Muscle of arm (tissue), 14 donors: ENCODE measurements around the gene FBXO36. TPM values are rescaled to one million over a fixed set of nuclear protein-coding genes. Genes with fewer than 3 reads are reported as not detected.
"Not testable (repeated sequence)": the region's sequence is repeated elsewhere in the genome, so short reads cannot be mapped to it uniquely, and the experiment has no call there.

Experiments
- DNase-seq: peaks from one replicate; pipeline ENCODE4 v3.0.0-alpha.2; 2013
- long read RNA-seq, 11 donors: transcript quantifications; one replicate each; lab custom pipeline, GENCODE V29; 2026
- polyA plus RNA-seq, 12 donors: library from polyadenylated mRNA; unstranded; fragments of 120-200 nt; gene quantifications; one replicate each; pipeline ENCODE4 v1.2.1, GENCODE V29; 2013; ENCODE audit not compliant: insufficient read length in 12 of 12

Gene FBXO36
- polyA plus RNA-seq, result 1 to 10 TPM in 10 of 12 donors, not detected in 2; 2.0 to 3.5 (median 2.8) TPM
- long read RNA-seq, donor 1, result 0 reads
- long read RNA-seq, donor 2, partial matches to known transcripts, result 0 of 3 reads
- long read RNA-seq, donor 2, other reads (novel, unspliced or antisense), result 0 of 3 reads
- long read RNA-seq, donor 3, result 0 reads
- long read RNA-seq, donor 4, partial matches to known transcripts, result 0 of 1 reads
- long read RNA-seq, donor 4, other reads (novel, unspliced or antisense), result 0 of 1 reads
- long read RNA-seq, donor 5, partial matches to known transcripts, result 9 of 10 reads
- long read RNA-seq, donor 5, other reads (novel, unspliced or antisense), result 0 of 10 reads
- long read RNA-seq, donor 6, transcript FBXO36-201 (4 exons, 2,810 nt), result major isoform, 5 of 5 reads
- long read RNA-seq, donor 6, partial matches to known transcripts, result 0 of 5 reads
- long read RNA-seq, donor 6, other reads (novel, unspliced or antisense), result 0 of 5 reads
- long read RNA-seq, donor 7, partial matches to known transcripts, result 0 of 1 reads
- long read RNA-seq, donor 7, other reads (novel, unspliced or antisense), result 0 of 1 reads
- long read RNA-seq, donor 8, partial matches to known transcripts, result 0 of 3 reads
- long read RNA-seq, donor 8, other reads (novel, unspliced or antisense), result 0 of 3 reads
- long read RNA-seq, donor 9, partial matches to known transcripts, result 0 of 1 reads
- long read RNA-seq, donor 9, other reads (novel, unspliced or antisense), result 0 of 1 reads
- long read RNA-seq, donor 10, result 0 reads
- long read RNA-seq, donor 11, partial matches to known transcripts, result 0 of 1 reads
- long read RNA-seq, donor 11, other reads (novel, unspliced or antisense), result 0 of 1 reads

- no peak for DNase-seq
These were observed at the start of gene FBXO36 for GRCh38 chr2:229922449-229923386. Gene FBXO36 (plus strand): TSS chr2:229922503. CDS start chr2:229922514, 11 bp downstream.

GRCh38 chr2:229873123-229873581 is 49.2 kb upstream of the FBXO36 start:
- DNase-seq, result no peak

GRCh38 chr2:229874647-229875046 is 47.7 kb upstream of the FBXO36 start:
- no peak for DNase-seq

GRCh38 chr2:229875549-229875948 is 46.8 kb upstream of the FBXO36 start:
- no peak for DNase-seq

GRCh38 chr2:229879191-229879950 is 42.9 kb upstream of the FBXO36 start:
- DNase-seq, result no peak

- DNase-seq, result no peak
These were observed 41.3 kb upstream of the FBXO36 start for GRCh38 chr2:229880892-229881586.

- no peak for DNase-seq
These were observed 39.7 kb upstream of the FBXO36 start for GRCh38 chr2:229882583-229882982.

GRCh38 chr2:229884775-229885699 is 37.3 kb upstream of the FBXO36 start:
- DNase-seq, result no peak

- DNase-seq, result no peak
These were observed 34.9 kb upstream of the FBXO36 start for GRCh38 chr2:229887441-229887840.

- no peak for DNase-seq
These were observed 34.3 kb upstream of the FBXO36 start for GRCh38 chr2:229888031-229888430.

GRCh38 chr2:229889023-229889422 is 33.3 kb upstream of the FBXO36 start:
- no peak for DNase-seq

GRCh38 chr2:229896857-229897256 is 25.4 kb upstream of the FBXO36 start:
- no peak for DNase-seq

- DNase-seq, result no peak
These were observed 22.7 kb upstream of the FBXO36 start for GRCh38 chr2:229899604-229900003.

GRCh38 chr2:229900012-229900411 is 22.3 kb upstream of the FBXO36 start:
- DNase-seq, result no peak

- not testable (repeated sequence) for DNase-seq
These were observed 21.8 kb upstream of the FBXO36 start for GRCh38 chr2:229900514-229900913.

- no peak for DNase-seq
These were observed 20.5 kb upstream of the FBXO36 start for GRCh38 chr2:229901819-229902218.

- no peak for DNase-seq
These were observed 19.3 kb upstream of the FBXO36 start for GRCh38 chr2:229903037-229903436.

GRCh38 chr2:229905601-229906000 is 16.7 kb upstream of the FBXO36 start:
- DNase-seq, result no peak

GRCh38 chr2:229909090-229909489 is 13.2 kb upstream of the FBXO36 start:
- no peak for DNase-seq
